OCI-LY7 (cell line): ENCODE data around the gene NDRG4. TPM values are rescaled to one million over a fixed set of nuclear protein-coding genes. Genes with fewer than 3 reads are reported as not detected.
A peak's percentile ranks its signal among the peaks of the same experiment; 100 is the strongest.

ENCODE experiments used
- BruUV-seq: library from RNA; stranded (reverse); fragments of 400-500 nt; replicated peaks from 2 replicates; lab custom pipeline; 2021; lab: Mats Ljungman, UMichigan
- CTCF ChIA-PET: fragments of 300-600 bp; sonication (Branson Sonifier 250); formaldehyde crosslinking; loops from one replicate; lab custom pipeline; 2022; ENCODE audit warnings: antibody characterized with exemption; ENCODE audit not compliant: unreplicated experiment; lab: Charles Lee
- POLR2A ChIA-PET: fragments of 300-600 bp; sonication (Branson Sonifier 250); formaldehyde crosslinking; loops from one replicate; lab custom pipeline; 2022; ENCODE audit warnings: antibody characterized with exemption; lab: Charles Lee
- DNase-seq: peaks from one replicate; pipeline ENCODE4 v3.0.0-alpha.2; 2015; ENCODE audit warnings: low spot score
- H2AFZ ChIP-seq: fragments of 200-600 bp; sonication (generic), shearing (Covaris generic); 2 replicates; pipeline ENCODE4 v1.6.1; 2014; ENCODE audit warnings: mild to moderate bottlenecking, antibody characterized with exemption, low read length, moderate library complexity
- H3K27ac ChIP-seq: fragments of 200-600 bp; sonication (generic); 2 replicates; pipeline ENCODE4 v1.5.1; 2014; ENCODE audit warnings: mixed run types, low read depth, mild to moderate bottlenecking, moderate library complexity, low read length, inconsistent platforms; ENCODE audit not compliant: poor library complexity, severe bottlenecking
- H3K36me3 ChIP-seq: fragments of 200-600 bp; sonication (generic); 2 replicates; pipeline ENCODE4 v1.6.1; 2014; ENCODE audit warnings: mild to moderate bottlenecking, antibody characterized with exemption, low read length, moderate library complexity, mixed read lengths; ENCODE audit not compliant: insufficient read depth
- H3K4me1 ChIP-seq: fragments of 200-600 bp; sonication (generic); 2 replicates; pipeline ENCODE4 v1.5.1; 2014; ENCODE audit warnings: mild to moderate bottlenecking, low read length; ENCODE audit not compliant: insufficient read depth, poor library complexity, severe bottlenecking
- H3K4me2 ChIP-seq: fragments of 200-600 bp; sonication (generic); 2 replicates; pipeline ENCODE4 v1.6.1; 2014; ENCODE audit warnings: mild to moderate bottlenecking, low read length
- H3K4me3 ChIP-seq: fragments of 200-600 bp; sonication (generic); 2 replicates; pipeline ENCODE4 v1.5.1; 2014; ENCODE audit warnings: mild to moderate bottlenecking, low read depth, low read length; ENCODE audit not compliant: poor library complexity, severe bottlenecking
- H3K79me2 ChIP-seq: fragments of 200-600 bp; sonication (generic); 2 replicates; pipeline ENCODE4 v1.6.1; 2016; ENCODE audit warnings: low read depth, mild to moderate bottlenecking, low read length, moderate library complexity, mixed read lengths; ENCODE audit not compliant: insufficient read depth
- H3K9me2 ChIP-seq: fragments of 200-600 bp; sonication (generic); 2 replicates; pipeline ENCODE4 v1.6.1; 2016; ENCODE audit warnings: mild to moderate bottlenecking, low read length, mixed read lengths; ENCODE audit not compliant: insufficient read depth
- H3K9me3 ChIP-seq: fragments of 200-600 bp; sonication (generic); 2 replicates; pipeline ENCODE4 v1.6.1; 2014; ENCODE audit warnings: mild to moderate bottlenecking, mixed run types, low read length, mixed read lengths
- H4K20me1 ChIP-seq: fragments of 200-600 bp; sonication (generic); 2 replicates; pipeline ENCODE4 v1.6.1; 2014; ENCODE audit warnings: mild to moderate bottlenecking, antibody characterized with exemption, low read length, moderate library complexity, mixed read lengths; ENCODE audit not compliant: insufficient read depth
- EZH2phosphoT487 ChIP-seq: fragments of 200-600 bp; sonication (generic); IDR thresholded peaks from 2 replicates; pipeline ENCODE4 v1.6.1; 2018; ENCODE audit warnings: low read depth, borderline replicate concordance, mild to moderate bottlenecking, mixed run types, antibody characterized with exemption, low read length, moderate library complexity, mixed read lengths
- intact Hi-C: fragments of 100-400 bp; cut with micrococcal nuclease; formaldehyde crosslinking; loops from one replicate; pipeline ENCODE4 v1.10.0; 2022; ENCODE audit not compliant: unreplicated experiment
- total RNA-seq, 2 experiments: library from RNA; depleted of rRNA in 1 of 2; stranded (reverse); fragments of >200 nt in 1 of 2; shearing (Covaris generic) in 1 of 2; gene quantifications; 2 replicates each; pipeline ENCODE4 v1.2.3, GENCODE V29; 2014 to 2022
- TF ChIP-seq, protein P1 (sequence below): fragments of 200-600 bp; sonication (generic); conservative IDR thresholded peaks from 2 replicates; pipeline ENCODE4 v1.5.1; 2014; ENCODE audit warnings: mild to moderate bottlenecking, antibody characterized with exemption, low read length, moderate library complexity, mixed read lengths

NDRG4 gene
- total RNA-seq, 2 experiments from 2014 or later: 8.8 to 9.5 TPM

DNA sequence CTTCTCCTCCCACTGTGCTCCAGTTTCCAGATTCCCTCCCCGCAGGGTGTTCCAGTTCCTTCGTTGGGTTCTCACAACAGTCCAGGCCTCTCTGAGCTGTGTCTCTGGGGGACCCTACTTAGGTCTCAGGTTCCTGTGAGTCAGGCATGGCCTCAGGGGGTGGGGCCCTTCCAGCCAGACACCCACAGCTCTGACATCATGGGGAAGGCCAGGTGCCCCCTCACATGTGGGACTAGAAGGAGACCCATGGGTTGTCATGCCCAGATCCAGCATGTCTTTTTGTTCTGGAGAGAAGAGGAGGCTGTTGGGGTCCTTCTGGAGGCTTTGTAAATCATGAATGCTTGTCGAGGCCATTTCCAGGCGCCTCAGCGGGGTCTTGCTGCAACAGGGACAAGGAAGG, 32.0 kb upstream of the NDRG4 start:
- TF ChIP-seq, protein P1, sequence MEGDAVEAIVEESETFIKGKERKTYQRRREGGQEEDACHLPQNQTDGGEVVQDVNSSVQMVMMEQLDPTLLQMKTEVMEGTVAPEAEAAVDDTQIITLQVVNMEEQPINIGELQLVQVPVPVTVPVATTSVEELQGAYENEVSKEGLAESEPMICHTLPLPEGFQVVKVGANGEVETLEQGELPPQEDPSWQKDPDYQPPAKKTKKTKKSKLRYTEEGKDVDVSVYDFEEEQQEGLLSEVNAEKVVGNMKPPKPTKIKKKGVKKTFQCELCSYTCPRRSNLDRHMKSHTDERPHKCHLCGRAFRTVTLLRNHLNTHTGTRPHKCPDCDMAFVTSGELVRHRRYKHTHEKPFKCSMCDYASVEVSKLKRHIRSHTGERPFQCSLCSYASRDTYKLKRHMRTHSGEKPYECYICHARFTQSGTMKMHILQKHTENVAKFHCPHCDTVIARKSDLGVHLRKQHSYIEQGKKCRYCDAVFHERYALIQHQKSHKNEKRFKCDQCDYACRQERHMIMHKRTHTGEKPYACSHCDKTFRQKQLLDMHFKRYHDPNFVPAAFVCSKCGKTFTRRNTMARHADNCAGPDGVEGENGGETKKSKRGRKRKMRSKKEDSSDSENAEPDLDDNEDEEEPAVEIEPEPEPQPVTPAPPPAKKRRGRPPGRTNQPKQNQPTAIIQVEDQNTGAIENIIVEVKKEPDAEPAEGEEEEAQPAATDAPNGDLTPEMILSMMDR: no peak
- no peak for TF ChIP-seq EZH2phosphoT487
- no peaks in the 10 kb centered on the region for H3K79me2 ChIP-seq
- POLR2A ChIA-PET: interaction anchor here (0.7 kb wide), 1 partner anchor 28 kb away, joined by 3 read pairs; no protein-coding TSS in a partner anchor
- CTCF ChIA-PET: no interaction called here
- H3K4me3 ChIP-seq: no peak overlapping the region
- H3K4me2 ChIP-seq: no peak overlapping the region
- no peak overlapping the region for H3K27ac ChIP-seq
- no peaks in the 10 kb centered on the region for H4K20me1 ChIP-seq
- BruUV-seq: no TSS peak
- intact Hi-C loops: no loop called here
- no peak for DNase-seq
- H3K36me3 ChIP-seq: no peaks in the 10 kb centered on the region
- peaks cover 32% of the 10 kb centered on the region for H3K4me1 ChIP-seq
- no peaks in the 10 kb centered on the region for H3K9me2 ChIP-seq
- H2AFZ ChIP-seq: no peak overlapping the region
- H3K9me3 ChIP-seq: no peaks in the 10 kb centered on the region

DNA sequence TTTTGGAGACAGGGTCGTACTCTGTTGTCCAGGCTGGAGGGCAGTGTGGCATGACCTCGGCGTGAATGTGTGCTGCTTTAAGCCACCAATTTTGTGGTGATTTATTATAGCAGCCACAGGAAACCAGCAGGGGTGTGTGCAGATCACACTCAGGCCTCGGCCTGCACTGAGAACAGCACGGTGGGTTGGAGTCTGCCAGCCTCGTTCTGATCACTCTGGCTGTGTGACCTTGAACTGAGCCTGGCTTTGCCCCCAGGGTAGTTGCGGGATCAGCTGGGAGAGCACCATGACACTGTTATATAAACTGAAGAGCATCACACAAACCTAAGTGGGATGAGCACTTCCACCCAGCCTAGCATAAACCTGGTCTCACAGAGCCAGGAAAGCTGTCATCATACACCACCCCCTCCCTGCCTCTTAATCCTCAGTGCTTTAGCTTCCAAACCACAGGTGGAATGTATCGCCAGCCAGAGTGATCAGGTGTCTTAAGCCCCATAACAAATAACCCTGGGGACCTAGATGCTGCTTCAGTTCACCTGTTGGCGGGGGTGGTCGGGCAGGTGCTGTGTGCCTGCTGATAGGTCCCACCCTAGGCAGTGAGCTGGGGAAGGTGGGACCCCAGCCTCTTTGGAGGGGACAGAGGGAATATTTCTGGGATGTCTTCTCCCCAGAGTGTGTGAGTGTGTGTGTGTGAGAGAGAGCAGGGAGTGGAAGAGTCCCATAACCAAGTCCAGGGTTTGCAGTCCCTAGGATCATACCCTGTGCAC, 28.6 kb upstream of the NDRG4 start:
- Histone ChIP-seq H3K4me3 (no peak overlapping the region), H3K4me2 (peak overlapping the region; percentile 34), H3K27ac (no peak overlapping the region), H3K36me3 (no peaks in the 10 kb centered on the region), H3K79me2 (no peaks in the 10 kb centered on the region), H3K9me3 (no peaks in the 10 kb centered on the region), H4K20me1 (no peaks in the 10 kb centered on the region), H3K4me1 (peaks cover 39% of the 10 kb centered on the region), H3K9me2 (no peaks in the 10 kb centered on the region), H2AFZ (peak overlapping the region; percentile 14; the same call in 1 of the 2 replicates)
- ChIA-PET CTCF (interaction anchor here (0.5 kb wide), 1 partner anchor 117 kb away, joined by 3 read pairs; no protein-coding TSS in a partner anchor), POLR2A (interaction anchor here (0.6 to 1.2 kb wide), 9 partner anchors 13 to 687 kb away, joined by 3 to 10 read pairs (median 4); no protein-coding TSS in a partner anchor)
- TF ChIP-seq, protein P1: no peak
- no peak for TF ChIP-seq EZH2phosphoT487
- DNase-seq: peak; percentile 42
- BruUV-seq: no TSS peak
- intact Hi-C loops: loop anchor here (5.0 kb wide), 1 partner anchor 54 kb away; no protein-coding TSS in a partner anchor

DNA sequence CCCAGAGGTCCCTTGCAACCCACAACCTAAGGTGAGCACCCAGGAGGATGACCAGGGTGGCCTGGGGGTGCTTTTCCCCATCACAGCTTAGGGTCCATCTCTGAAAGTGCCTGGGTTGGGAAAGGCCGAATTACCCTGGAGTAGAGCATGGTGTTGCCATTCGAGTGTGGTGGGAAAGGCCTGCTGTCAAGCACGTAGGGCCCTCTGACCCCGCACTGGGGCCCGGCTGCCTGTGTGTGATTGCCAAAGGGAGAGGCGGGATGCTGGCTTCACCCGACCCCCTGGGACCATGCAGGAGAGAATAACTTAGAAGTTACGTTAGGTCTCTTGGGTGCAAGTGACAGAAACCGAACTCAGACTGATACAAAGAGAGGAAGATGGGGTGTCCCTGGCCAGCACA, 27.7 kb upstream of the NDRG4 start:
- intact Hi-C loops: loop anchor here (5.0 kb wide), 1 partner anchor 55 kb away; no protein-coding TSS in a partner anchor
- Histone ChIP-seq H2AFZ (no peak overlapping the region), H3K9me3 (no peaks in the 10 kb centered on the region), H3K79me2 (no peaks in the 10 kb centered on the region), H3K9me2 (no peaks in the 10 kb centered on the region), H3K4me3 (no peak overlapping the region), H3K27ac (no peak overlapping the region), H4K20me1 (no peaks in the 10 kb centered on the region), H3K4me1 (peaks cover 39% of the 10 kb centered on the region), H3K4me2 (no peak overlapping the region), H3K36me3 (no peaks in the 10 kb centered on the region)
- ChIA-PET POLR2A (interaction anchor here (1.2 to 1.4 kb wide), 2 partner anchors 56 to 135 kb away, joined by 3 to 9 read pairs; no protein-coding TSS in a partner anchor), CTCF (no interaction called here)
- no peak for DNase-seq
- TF ChIP-seq EZH2phosphoT487: no peak
- TF ChIP-seq, protein P1: no peak
- BruUV-seq: no TSS peak
